AG08396 (cell line): Measurements from ENCODE around the gene POU2AF1.

Source experiments
- DNase-seq: peaks from one replicate; pipeline ENCODE4 v3.0.0; 2012; ENCODE audit warnings: low spot score, mixed read lengths

Gene POU2AF1

GRCh38 chr11:111384494-111384893, 5.4 kb upstream of the POU2AF1 start:
- no peak for DNase-seq

GRCh38 chr11:111382451-111382850, 3.4 kb upstream of the POU2AF1 start:
- DNase-seq: no peak

- DNase-seq: no peak
Measured at GRCh38 chr11:111379602-111380136, 594 bp upstream of the POU2AF1 start.

- no peak for DNase-seq
Measured at GRCh38 chr11:111378185-111378860, 752 bp downstream of the POU2AF1 start.

- DNase-seq: no peak
Measured at GRCh38 chr11:111376181-111376871, 2.7 kb downstream of the POU2AF1 start.

- DNase-seq: no peak
Measured at GRCh38 chr11:111373590-111373989, 5.5 kb downstream of the POU2AF1 start.

GRCh38 chr11:111372538-111372937, 6.5 kb downstream of the POU2AF1 start:
- no peak for DNase-seq

- no peak for DNase-seq
Measured at GRCh38 chr11:111370902-111371578, 8.0 kb downstream of the POU2AF1 start.

GRCh38 chr11:111370270-111370901, 8.7 kb downstream of the POU2AF1 start:
- DNase-seq: no peak

- no peak for DNase-seq
Measured at GRCh38 chr11:111368285-111368560, 10.9 kb downstream of the POU2AF1 start.

GRCh38 chr11:111367411-111368284, 11.4 kb downstream of the POU2AF1 start:
- no peak for DNase-seq

GRCh38 chr11:111366560-111367410, 12.3 kb downstream of the POU2AF1 start:
- no peak for DNase-seq

- DNase-seq: no peak
Measured at GRCh38 chr11:111365722-111366559, 13.1 kb downstream of the POU2AF1 start.

- no peak for DNase-seq
Measured at GRCh38 chr11:111364503-111364902, 14.6 kb downstream of the POU2AF1 start.

- no peak for DNase-seq
Measured at GRCh38 chr11:111363985-111364384, 15.1 kb downstream of the POU2AF1 start.

- DNase-seq: no peak
Measured at GRCh38 chr11:111362887-111363411, 16.1 kb downstream of the POU2AF1 start.

GRCh38 chr11:111361874-111362273, 17.2 kb downstream of the POU2AF1 start:
- DNase-seq: no peak

- no peak for DNase-seq
Measured at GRCh38 chr11:111361052-111361801, 17.8 kb downstream of the POU2AF1 start.
